ENCODE data around the gene SYT9. TPM values are rescaled to one million over a fixed set of nuclear protein-coding genes. Genes with fewer than 3 reads are reported as not detected.
"Not testable (repeated sequence)": the region's sequence is repeated elsewhere in the genome, so short reads cannot be mapped to it uniquely, and the experiment has no call there.

Gene SYT9
- total RNA-seq, 1 donor from 2014 or later: 0.18 TPM

- no peak overlapping the region for H3K27ac ChIP-seq
- intact Hi-C loops (cut with DNase I): no loop called here
- no peaks in the 10 kb centered on the region for H3K27me3 ChIP-seq (ENCODE audit: low read depth)
- H3K4me1 ChIP-seq: peaks cover 32% of the 10 kb centered on the region
- no peaks in the 10 kb centered on the region for H3K9me3 ChIP-seq
- DNase-seq: no peak
- TF ChIP-seq CTCF (IDR thresholded peaks at IDR 0.05): no peak
- no peaks in the 10 kb centered on the region for H3K36me3 ChIP-seq
- H3K4me3 ChIP-seq: no peak overlapping the region
- ATAC-seq: no peak
These were observed 264.8 kb downstream of the SYT9 start for GRCh38 chr11:7516475-7516874.

GRCh38 chr11:7517743-7518142 lies 266.0 kb downstream of the SYT9 start:
- ATAC-seq; intact Hi-C loops (cut with DNase I); H3K36me3 ChIP-seq; H3K4me3 ChIP-seq; DNase-seq; H3K27ac ChIP-seq; H3K27me3 ChIP-seq (ENCODE audit: low read depth); H3K9me3 ChIP-seq: not testable (repeated sequence)
- H3K4me1 ChIP-seq: peaks cover 32% of the 10 kb centered on the region

Small RNAs within 50 kb of the gene (microRNA-seq; reads per million reads assigned to microRNA genes)
- gene MIR302E (ENCODE audit: borderline number of aligned reads): not detected

Other genes with a start within 250 kb of the SYT9 start
- gene ZNF214, start 231.6 kb upstream of the SYT9 start, total RNA-seq: 3.3 TPM
- gene NLRP14, start 231.4 kb upstream of the SYT9 start, total RNA-seq: not detected
- not detected for gene RBMXL2, start 162.9 kb upstream of the SYT9 start, total RNA-seq
- 23.2 TPM for gene OLFML1, start 233.6 kb downstream of the SYT9 start, total RNA-seq

Measured in lower lobe of right lung (tissue), 2 donors.